ENCODE measurements around the gene ACYP1.

Gene ACYP1

DNA sequence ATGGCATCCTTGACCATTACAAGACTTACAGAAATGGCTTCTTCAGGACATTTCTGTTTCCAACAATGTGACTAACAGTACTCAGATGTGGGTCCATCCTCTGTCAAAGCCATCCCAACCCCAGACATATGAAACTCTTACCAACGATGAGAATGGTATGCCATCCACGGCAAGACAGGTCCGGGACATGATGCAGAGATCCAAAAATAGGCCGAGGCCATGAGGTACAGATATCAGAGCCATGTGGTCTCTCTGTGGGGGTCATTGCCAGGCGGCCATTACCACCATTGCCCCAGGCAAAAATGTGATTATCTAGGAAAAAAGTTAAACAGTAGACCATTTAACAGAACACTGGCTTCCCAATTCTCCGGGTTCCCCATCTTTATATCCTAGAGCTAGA is 33.1 kb upstream of the ACYP1 start:
- no peak for DNase-seq (ENCODE audit: low spot score)
- in situ Hi-C loops (cut with MboI; ENCODE audit: low sequenced_read_pairs, unreplicated experiment): loop anchor here (10.0 kb wide), 1 partner anchor 242 kb away; no protein-coding TSS in a partner anchor

DNA sequence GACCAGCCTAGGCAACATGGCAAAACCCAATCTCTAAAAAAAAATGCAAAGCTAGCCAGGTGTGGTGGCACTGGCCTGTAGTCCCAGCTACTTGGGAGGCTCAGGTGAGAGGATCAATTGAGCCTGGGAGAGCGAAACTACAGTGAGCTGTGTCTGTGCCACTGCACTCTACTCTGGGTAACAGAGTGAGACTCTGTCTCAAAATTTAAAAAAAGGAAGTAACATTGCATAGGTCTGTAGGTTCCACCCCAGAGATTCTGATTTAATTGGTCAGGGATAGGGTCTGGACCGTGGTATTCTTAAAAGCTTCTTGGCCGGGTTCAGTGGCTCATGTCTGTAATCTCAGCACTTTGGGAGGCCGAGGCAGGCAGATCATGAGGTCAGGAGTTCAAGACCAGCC is 31.9 kb upstream of the ACYP1 start:
- DNase-seq (ENCODE audit: low spot score): no peak

More for the DNA sequence above, 33.1 kb upstream of the ACYP1 start:
- TF ChIP-seq, protein P1, sequence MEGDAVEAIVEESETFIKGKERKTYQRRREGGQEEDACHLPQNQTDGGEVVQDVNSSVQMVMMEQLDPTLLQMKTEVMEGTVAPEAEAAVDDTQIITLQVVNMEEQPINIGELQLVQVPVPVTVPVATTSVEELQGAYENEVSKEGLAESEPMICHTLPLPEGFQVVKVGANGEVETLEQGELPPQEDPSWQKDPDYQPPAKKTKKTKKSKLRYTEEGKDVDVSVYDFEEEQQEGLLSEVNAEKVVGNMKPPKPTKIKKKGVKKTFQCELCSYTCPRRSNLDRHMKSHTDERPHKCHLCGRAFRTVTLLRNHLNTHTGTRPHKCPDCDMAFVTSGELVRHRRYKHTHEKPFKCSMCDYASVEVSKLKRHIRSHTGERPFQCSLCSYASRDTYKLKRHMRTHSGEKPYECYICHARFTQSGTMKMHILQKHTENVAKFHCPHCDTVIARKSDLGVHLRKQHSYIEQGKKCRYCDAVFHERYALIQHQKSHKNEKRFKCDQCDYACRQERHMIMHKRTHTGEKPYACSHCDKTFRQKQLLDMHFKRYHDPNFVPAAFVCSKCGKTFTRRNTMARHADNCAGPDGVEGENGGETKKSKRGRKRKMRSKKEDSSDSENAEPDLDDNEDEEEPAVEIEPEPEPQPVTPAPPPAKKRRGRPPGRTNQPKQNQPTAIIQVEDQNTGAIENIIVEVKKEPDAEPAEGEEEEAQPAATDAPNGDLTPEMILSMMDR (IDR thresholded peaks at IDR 0.05; ENCODE audit: borderline replicate concordance, control extremely low read depth, extremely low read depth, insufficient read depth, missing control alignments): no peak

DNA sequence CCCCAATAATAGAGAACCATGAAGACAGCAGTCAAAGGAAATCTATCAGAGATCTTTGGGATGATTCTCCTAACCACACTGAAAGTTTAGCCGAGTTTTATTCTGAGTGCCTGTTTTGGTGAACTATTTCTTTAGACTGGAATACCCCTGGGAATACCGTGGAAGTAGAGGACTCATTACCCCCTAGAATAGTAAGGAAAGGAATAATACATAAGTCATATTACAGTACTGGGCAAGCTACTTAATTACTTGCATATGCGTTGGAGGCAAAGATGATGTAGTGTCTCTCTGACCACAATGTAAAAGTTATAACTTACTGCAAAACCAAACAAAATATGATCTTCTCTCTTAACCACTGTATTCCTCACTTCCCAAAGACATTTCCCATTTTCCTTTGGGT is 31.1 kb upstream of the ACYP1 start:
- in situ Hi-C loops (cut with MboI; ENCODE audit: low sequenced_read_pairs, unreplicated experiment): loop anchor here (10.0 kb wide), 1 partner anchor 240 kb away; no protein-coding TSS in a partner anchor
- no peak for DNase-seq (ENCODE audit: low spot score)
- TF ChIP-seq, protein P1 (IDR thresholded peaks at IDR 0.05; ENCODE audit: borderline replicate concordance, control extremely low read depth, extremely low read depth, insufficient read depth, missing control alignments): no peak

More for the DNA sequence above, 31.9 kb upstream of the ACYP1 start:
- TF ChIP-seq, protein P1 (IDR thresholded peaks at IDR 0.05; ENCODE audit: borderline replicate concordance, control extremely low read depth, extremely low read depth, insufficient read depth, missing control alignments): no peak
- in situ Hi-C loops (cut with MboI; ENCODE audit: low sequenced_read_pairs, unreplicated experiment): loop anchor here (10.0 kb wide), 1 partner anchor 241 kb away; no protein-coding TSS in a partner anchor

DNA sequence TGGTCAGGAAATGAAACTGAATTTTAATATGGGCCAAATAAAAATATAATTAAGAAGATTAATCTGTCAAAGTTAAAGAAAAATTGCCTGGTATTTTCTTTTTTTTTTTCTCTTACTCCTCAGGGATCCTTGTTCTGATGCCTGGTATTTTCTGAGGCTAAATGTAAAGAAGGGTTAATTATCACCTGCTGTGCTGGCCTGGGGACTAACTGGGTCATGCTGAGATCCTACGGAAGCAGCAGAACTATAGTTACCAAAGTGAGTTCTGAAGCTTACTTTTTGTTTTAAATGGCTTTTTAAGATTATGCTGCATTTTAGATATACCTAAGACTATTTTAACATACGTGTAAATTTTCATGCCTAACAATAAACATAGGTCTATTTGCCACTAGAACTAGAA is 28.9 kb upstream of the ACYP1 start:
- TF ChIP-seq, protein P1 (IDR thresholded peaks at IDR 0.05; ENCODE audit: borderline replicate concordance, control extremely low read depth, extremely low read depth, insufficient read depth, missing control alignments): no peak
- in situ Hi-C loops (cut with MboI; ENCODE audit: low sequenced_read_pairs, unreplicated experiment): loop anchor here (10.0 kb wide), 1 partner anchor 238 kb away; no protein-coding TSS in a partner anchor
- DNase-seq (ENCODE audit: low spot score): no peak

DNA sequence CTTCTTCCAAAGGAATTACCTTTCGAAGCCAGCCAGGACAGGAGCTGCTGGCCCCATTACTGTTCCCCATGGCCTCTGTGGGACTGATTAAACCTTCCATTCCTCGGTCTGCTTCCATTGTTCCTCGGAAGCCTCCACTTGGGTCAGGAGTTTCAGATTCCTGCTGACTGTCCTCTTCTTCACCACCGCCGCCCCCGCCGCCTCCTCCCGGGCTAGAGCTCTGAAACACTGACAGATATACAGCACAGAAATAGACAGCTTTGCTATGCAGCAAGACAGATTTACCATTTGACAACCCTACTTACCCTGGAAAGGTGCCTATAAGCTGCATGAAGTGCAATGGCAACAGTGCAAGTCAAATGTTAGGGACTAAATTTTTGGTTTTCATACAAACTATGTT is 27.4 kb upstream of the ACYP1 start:
- TF ChIP-seq, protein P1 (IDR thresholded peaks at IDR 0.05; ENCODE audit: borderline replicate concordance, control extremely low read depth, extremely low read depth, insufficient read depth, missing control alignments): no peak

DNA sequence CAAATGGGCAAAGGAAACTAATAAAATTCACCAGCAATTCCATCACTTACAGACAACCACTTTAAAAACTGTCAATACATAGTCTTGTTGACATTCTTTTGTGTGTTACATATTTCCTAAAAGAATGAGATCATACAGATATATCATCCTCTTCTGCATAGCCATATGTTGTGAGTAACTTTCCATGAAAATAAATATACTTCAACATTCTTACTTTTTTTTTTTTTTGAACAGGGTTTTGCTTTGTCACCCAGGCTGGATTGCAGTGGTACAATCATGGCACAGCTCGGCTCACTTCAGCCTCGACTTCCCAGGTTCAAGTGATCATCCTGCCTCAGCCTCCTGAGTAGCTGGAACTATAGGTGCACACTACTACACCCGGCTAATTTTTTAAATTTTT is 26.5 kb upstream of the ACYP1 start:
- in situ Hi-C loops (cut with MboI; ENCODE audit: low sequenced_read_pairs, unreplicated experiment): loop anchor here (10.0 kb wide), 1 partner anchor 236 kb away; no protein-coding TSS in a partner anchor
- DNase-seq (ENCODE audit: low spot score): no peak
- TF ChIP-seq, protein P1 (IDR thresholded peaks at IDR 0.05; ENCODE audit: borderline replicate concordance, control extremely low read depth, extremely low read depth, insufficient read depth, missing control alignments): no peak

More for the DNA sequence above, 27.4 kb upstream of the ACYP1 start:
- in situ Hi-C loops (cut with MboI; ENCODE audit: low sequenced_read_pairs, unreplicated experiment): loop anchor here (10.0 kb wide), 1 partner anchor 236 kb away; no protein-coding TSS in a partner anchor
- no peak for DNase-seq (ENCODE audit: low spot score)

All from GM13976 (cell line).